Measurements from ENCODE around the gene PRKRIP1. TPM values are rescaled to one million over a fixed set of nuclear protein-coding genes. Genes with fewer than 3 reads are reported as not detected.
A peak's percentile ranks its signal among the peaks of the same experiment; 100 is the strongest.
"Not testable (repeated sequence)": the region's sequence is repeated elsewhere in the genome, so short reads cannot be mapped to it uniquely, and the experiment has no call there.

The PRKRIP1 gene
- total RNA-seq, 2 donors from 2014 or later: 16.0 to 18.8 TPM

DNA sequence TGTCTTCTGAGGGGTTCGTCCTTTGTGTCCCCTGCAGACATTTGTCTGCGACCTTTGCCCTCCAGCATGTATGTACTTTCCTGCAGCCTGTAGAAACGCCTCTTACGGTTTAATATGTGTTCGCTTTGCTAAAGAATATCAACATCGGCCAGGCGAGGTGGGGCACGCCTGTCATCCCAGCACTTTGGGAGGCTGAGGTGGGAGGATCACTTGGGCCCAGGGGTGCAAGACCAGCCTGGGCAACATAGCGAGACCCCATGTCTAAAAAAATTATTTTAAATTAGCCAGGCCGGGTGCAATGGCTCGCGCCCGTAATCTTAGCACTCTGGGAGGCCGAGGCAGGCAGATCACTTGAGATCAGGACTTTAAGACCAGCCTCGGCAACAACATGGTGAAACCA, 53.0 kb downstream of the PRKRIP1 start:
- intact Hi-C loops (cut with DNase I, micrococcal nuclease): no loop called here
- DNase-seq: no peak
- no peak for ATAC-seq

- intact Hi-C loops (cut with DNase I, micrococcal nuclease): no loop called here
- DNase-seq (no peak), ATAC-seq (peak; percentile 50)
These were observed 54.1 kb downstream of the PRKRIP1 start for GRCh38 chr7:102450242-102450641.

- intact Hi-C loops (cut with DNase I, micrococcal nuclease): no loop called here
- DNase-seq (no peak), ATAC-seq (peak; percentile 31)
These were observed 55.4 kb downstream of the PRKRIP1 start for GRCh38 chr7:102451371-102452054.

- DNase-seq (no peak), ATAC-seq (no peak)
These were observed 56.3 kb downstream of the PRKRIP1 start for GRCh38 chr7:102452451-102452850.

DNA sequence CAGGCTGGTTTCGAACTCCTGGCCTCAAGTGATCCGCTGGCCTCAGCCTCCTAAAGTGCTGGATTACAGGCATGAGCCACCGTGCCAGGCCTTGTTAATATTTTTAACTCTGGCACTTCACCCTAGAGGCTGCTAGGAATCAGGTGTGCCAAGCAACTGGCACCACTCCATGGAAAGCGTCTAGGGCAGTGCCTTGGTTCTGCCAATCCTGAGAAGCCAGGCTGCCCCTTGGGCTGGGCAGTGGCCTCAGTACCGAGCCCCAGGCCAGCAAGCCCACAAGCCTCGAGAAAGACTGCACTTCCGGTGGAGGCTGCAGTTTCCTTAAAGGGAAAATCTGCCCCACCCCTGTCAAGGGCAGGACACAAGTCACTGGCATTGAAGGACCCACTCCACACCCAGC, 57.2 kb downstream of the PRKRIP1 start:
- intact Hi-C loops (cut with DNase I, micrococcal nuclease): no loop called here
- ATAC-seq: no peak
- DNase-seq: no peak

More at GRCh38 chr7:102452451-102452850, 56.3 kb downstream of the PRKRIP1 start:
- intact Hi-C loops (cut with DNase I, micrococcal nuclease): no loop called here

GRCh38 chr7:102454468-102454867, 58.3 kb downstream of the PRKRIP1 start:
- intact Hi-C loops (cut with DNase I, micrococcal nuclease): no loop called here
- DNase-seq (no peak), ATAC-seq (peak; percentile 21)

DNA sequence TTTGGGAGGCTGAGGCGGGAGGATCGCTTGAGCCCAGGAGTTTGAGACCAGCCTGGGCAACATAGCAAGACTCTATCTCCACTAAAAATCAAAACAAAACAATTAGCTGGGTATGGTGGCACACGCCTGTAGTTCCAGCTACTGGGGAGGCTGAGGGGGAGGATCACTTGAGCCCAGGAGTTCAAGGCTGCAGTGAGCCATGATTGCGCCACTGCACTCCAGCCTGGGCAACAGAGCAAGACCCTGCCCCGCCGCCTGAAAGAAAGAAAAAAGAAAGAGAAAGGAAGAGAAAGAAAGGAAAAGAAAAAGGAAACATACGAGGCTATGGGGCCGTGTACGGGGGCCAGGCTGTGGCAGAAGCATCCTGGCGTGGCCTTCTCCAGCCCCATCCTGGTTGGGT, 58.8 kb downstream of the PRKRIP1 start:
- intact Hi-C loops (cut with DNase I, micrococcal nuclease); ATAC-seq; DNase-seq: not testable (repeated sequence)

- no peak for ATAC-seq
- DNase-seq: no peak
- intact Hi-C loops (cut with DNase I, micrococcal nuclease): no loop called here
These were observed 59.4 kb downstream of the PRKRIP1 start for GRCh38 chr7:102455596-102455995.

- DNase-seq (no peak), ATAC-seq (no peak)
- intact Hi-C loops (cut with DNase I, micrococcal nuclease): no loop called here
These were observed 60.2 kb downstream of the PRKRIP1 start for GRCh38 chr7:102456327-102456726.

DNA sequence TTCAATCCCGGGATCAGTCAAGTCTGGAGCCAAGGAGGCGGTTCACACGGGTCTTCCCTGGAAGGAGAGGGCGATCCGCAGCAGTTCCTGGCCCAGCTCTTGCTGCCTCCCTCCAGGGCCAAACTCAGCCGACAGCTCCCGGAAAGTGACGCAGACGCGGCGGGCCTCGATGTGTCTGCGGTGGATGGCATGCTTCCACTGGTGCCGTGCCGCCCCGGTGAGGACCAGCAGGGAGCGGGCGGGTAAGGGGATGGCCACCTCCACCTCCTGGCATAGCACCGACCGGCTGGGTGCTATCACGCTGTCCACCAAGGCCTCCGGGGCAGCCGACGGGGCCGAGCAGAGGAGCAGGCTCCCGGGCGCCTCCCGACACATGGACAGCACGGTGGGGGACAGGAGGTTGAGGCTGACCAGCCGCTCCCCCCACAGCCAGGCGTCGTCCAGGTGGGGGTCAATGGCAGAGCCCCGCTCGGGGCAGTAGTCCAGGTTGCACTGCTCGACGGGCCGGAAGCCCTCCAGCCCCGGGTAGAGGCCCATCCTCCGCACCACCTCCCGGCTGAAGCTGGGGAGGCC, 61.3 kb downstream of the PRKRIP1 start:
- ATAC-seq: no peak
- no peak for DNase-seq
- intact Hi-C loops (cut with DNase I, micrococcal nuclease): no loop called here

GRCh38 chr7:102459221-102459844, 63.2 kb downstream of the PRKRIP1 start:
- DNase-seq: no peak
- ATAC-seq: no peak
- intact Hi-C loops (cut with DNase I, micrococcal nuclease): no loop called here

GRCh38 chr7:102460467-102460866, 64.3 kb downstream of the PRKRIP1 start:
- intact Hi-C loops (cut with DNase I, micrococcal nuclease): no loop called here
- ATAC-seq (no peak), DNase-seq (no peak)

GRCh38 chr7:102463841-102464576, 67.8 kb downstream of the PRKRIP1 start:
- DNase-seq (no peak), ATAC-seq (peak; percentile 27)
- intact Hi-C loops (cut with DNase I, micrococcal nuclease): no loop called here

GRCh38 chr7:102464577-102465280, 68.6 kb downstream of the PRKRIP1 start, which contains the start of the genes ALKBH4 and LRWD1:
Gene ALKBH4, minus strand, starts transcription at chr7:102464863. Its CDS starts 27 bp downstream, at chr7:102464836.
Gene LRWD1, plus strand, starts transcription at chr7:102464984. Its CDS starts 97 bp downstream, at chr7:102465081.
- peak; percentile 92 to 97 for DNase-seq
- intact Hi-C loops (cut with DNase I, micrococcal nuclease): no loop called here
- ATAC-seq: peak; percentile 96

DNA sequence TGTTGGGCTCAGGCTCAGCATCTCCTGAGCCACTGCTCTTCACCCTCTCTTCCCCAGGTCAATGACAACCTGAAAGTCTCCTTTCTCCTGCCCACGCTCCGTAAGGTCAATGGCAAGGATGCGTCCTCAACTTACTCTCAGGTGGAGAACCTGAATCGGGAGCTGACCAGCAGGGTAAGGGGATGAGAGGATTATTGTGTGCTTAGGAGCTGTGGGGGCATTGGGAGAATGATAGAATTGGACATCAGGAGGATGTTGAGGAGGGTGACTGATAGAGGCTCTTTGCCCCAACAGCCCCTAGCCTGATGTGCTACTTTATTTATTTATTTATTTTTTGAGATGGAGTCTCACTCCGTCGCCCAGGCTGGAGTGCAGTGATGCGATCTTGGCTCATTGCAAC, 69.9 kb downstream of the PRKRIP1 start:
- DNase-seq: no peak
- no peak for ATAC-seq
- intact Hi-C loops (cut with DNase I, micrococcal nuclease): no loop called here

DNA sequence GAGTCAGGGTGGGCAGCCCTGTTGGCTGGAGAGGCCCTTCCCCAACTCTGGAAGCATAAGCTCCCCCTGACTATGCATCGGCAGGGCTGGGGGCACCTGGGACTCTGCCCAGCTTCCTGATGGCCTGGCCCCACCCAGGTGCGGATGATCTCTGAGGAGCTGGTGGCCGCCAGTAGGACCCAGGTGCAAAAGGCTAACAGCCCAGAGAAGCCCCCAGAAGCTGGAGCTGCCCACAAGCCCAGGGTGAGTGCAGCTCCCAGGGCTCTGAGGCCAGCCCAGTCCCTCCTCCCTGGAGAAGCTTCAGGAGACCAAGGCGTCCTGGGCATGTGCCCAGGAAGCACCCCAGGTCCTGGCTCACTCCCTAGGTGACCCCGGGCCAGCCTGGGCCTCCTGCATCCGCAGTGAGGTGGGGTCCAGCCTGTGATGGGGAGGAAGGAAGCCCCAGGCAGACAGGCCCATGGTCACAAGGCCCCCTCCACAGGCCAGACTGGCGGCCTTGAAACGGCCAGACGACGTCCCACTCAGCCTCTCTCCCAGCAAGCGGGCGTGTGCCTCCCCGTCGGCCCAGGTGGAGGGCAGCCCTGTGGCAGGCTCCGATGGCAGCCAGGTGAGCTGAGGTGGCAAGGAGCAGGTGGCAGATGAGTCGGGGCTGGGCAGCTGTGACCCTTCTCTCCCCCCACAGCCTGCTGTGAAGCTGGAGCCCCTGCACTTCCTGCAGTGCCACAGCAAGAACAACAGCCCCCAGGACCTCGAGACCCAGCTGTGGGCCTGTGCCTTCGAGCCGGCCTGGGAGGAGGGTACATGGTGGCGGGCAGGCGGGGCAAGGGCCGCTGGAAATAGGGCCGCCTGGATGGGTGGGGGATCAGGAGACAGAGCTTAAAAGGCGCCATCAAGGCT, 71.7 kb downstream of the PRKRIP1 start:
- ATAC-seq: no peak
- intact Hi-C loops (cut with DNase I, micrococcal nuclease): no loop called here
- DNase-seq: no peak

DNA sequence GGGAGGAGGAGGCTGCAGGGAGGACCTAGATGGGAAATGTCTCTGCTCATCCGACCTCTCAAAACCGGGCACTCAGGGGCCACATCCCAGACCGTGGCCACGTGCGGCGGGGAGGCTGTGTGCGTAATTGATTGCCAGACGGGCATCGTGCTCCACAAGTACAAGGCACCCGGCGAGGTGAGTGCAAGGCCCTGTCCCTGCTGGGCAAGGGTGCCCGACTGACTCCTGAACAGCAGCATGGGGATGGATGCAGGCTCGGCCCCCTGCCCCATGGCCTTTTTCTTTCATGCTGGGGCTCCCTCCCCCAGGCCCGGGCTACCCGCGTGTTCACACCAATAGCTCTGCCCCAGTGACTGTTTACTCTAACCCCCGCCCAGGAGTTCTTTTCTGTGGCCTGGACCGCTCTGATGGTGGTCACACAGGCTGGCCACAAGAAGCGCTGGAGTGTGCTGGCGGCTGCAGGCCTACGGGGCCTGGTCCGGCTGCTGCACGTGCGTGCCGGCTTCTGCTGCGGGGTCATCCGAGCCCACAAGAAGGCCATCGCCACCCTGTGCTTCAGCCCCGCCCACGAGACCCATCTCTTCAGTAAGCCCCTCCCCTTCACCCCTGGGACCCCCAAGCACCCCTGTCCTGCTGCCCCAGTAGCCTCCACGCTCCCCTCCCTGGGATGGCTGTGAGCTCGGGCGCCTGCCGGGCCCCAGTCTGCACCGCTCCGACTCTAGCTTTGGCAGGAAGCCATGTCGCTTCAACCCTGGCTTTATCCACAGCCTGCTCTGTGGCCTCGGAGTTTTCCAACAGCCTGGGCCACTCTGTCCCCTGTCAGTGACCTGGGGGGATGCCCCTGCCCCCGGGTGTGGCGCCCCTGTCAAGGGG, 72.6 kb downstream of the PRKRIP1 start:
- ATAC-seq (no peak), DNase-seq (peak; percentile 12 to 27)
- intact Hi-C loops (cut with DNase I, micrococcal nuclease): no loop called here

Data from left colon (tissue), 2 donors.